MCF 10A (cell line): ENCODE results near the gene NANOS3. TPM values are rescaled to one million over a fixed set of nuclear protein-coding genes. Genes with fewer than 3 reads are reported as not detected.

Experiments
- BruUV-seq: library from RNA; stranded (reverse); fragments of 400-500 nt; replicated peaks from 2 replicates; lab custom pipeline; 2021; lab: Mats Ljungman, UMichigan
- CTCF ChIA-PET: fragments of 300-600 bp; sonication (Branson Sonifier 250); formaldehyde crosslinking; extraction: SDS; loops from one replicate; lab custom pipeline; 2021; ENCODE audit warnings: antibody characterized with exemption, inconsistent platforms; lab: Yijun Ruan, JAX
- POLR2A ChIA-PET: fragments of 300-600, 350-650 bp; sonication (Branson Sonifier 250); formaldehyde crosslinking; extraction: SDS; loops from one replicate; lab custom pipeline; 2020; ENCODE audit warnings: antibody characterized with exemption, inconsistent platforms; lab: Yijun Ruan, JAX
- DNase-seq: peaks from one replicate; pipeline ENCODE4 v3.0.0-alpha.2; 2018; ENCODE audit not compliant: unreplicated experiment
- H3K27ac Mint-ChIP-seq: one replicate; pipeline ENCODE4 v1.8.0; 2022; ENCODE audit warnings: mild to moderate bottlenecking, low read depth, mixed read lengths; ENCODE audit not compliant: unreplicated experiment
- H3K27me3 Mint-ChIP-seq: one replicate; pipeline ENCODE4 v1.8.0; 2022; ENCODE audit warnings: mixed read lengths; ENCODE audit not compliant: insufficient read depth, unreplicated experiment
- H3K36me3 Mint-ChIP-seq: one replicate; pipeline ENCODE4 v1.8.0; 2022; ENCODE audit warnings: mild to moderate bottlenecking, moderate library complexity, mixed read lengths; ENCODE audit not compliant: insufficient read depth, unreplicated experiment
- H3K4me1 Mint-ChIP-seq: one replicate; pipeline ENCODE4 v1.8.0; 2022; ENCODE audit warnings: mixed read lengths; ENCODE audit not compliant: insufficient read depth, unreplicated experiment
- H3K4me3 Mint-ChIP-seq: one replicate; pipeline ENCODE4 v1.8.0; 2022; ENCODE audit warnings: mild to moderate bottlenecking, moderate library complexity, mixed read lengths; ENCODE audit not compliant: unreplicated experiment
- H3K9me3 Mint-ChIP-seq: one replicate; pipeline ENCODE4 v1.8.0; 2022; ENCODE audit warnings: mixed read lengths; ENCODE audit not compliant: unreplicated experiment
- CTCF ChIP-seq: fragments of 200-600 bp; IDR thresholded peaks from one replicate; pipeline ENCODE4 v1.8.0; 2022; ENCODE audit warnings: antibody characterized with exemption, mild to moderate bottlenecking; ENCODE audit not compliant: unreplicated experiment
- intact Hi-C: fragments of 100-400 bp; cut with micrococcal nuclease; formaldehyde crosslinking; loops from 2 replicates; pipeline ENCODE4 v1.14.1; 2022
- total RNA-seq: library from RNA; stranded (reverse); gene quantifications from 2 replicates; pipeline ENCODE4 v1.2.3, GENCODE V29; 2022

NANOS3 gene
- total RNA-seq, 1 experiment from 2014 or later, result not detected

DNA sequence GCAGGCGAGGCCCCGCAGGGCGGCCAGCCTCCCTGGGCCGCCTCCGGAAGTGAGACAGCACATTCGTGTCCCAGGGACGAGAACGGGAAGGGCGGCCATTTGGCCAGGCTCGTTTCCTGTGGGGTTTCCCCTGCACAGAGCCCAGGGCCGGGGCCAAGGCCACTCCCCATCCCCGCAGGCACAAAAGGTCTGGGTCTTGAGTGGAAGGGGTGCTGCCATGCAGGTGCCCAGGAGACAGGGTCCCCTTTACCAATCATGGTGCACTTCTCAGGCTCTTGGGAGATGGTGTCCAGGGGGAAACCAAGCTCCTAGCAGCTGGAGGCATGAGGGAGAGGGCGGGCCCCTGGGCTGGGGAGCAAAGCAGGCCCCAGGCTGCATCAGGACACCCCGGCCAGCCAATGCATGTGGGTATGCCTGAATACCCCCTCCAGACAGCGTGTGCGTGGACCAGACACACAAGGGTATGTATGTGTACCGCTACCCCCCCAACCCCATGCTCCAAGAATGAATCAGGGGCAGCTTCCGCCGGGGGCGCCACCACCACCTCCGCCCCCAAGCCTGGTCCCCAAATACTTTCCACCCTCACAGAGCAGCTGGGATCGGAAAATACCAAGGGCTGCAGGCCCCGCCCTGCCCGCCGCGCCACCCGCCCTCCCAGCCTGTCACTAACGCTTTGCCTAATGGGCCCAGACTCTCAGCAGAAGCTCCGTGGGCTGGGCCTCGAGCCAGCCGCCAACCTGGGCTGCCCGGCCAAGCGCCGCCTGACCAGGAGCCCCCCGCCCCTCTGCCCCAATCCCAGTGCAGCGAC is 37.6 kb upstream of the NANOS3 start:
- Mint-ChIP-seq H3K27me3 (no peaks in the 10 kb centered on the region), H3K4me1 (peaks cover 16% of the 10 kb centered on the region), H3K4me3 (peak overlapping the region; percentile 96), H3K27ac (peak overlapping the region; percentile 95), H3K9me3 (no peaks in the 10 kb centered on the region), H3K36me3 (peaks cover 92% of the 10 kb centered on the region)
- BruUV-seq, result no TSS peak
- TF ChIP-seq CTCF, result no peak
- CTCF ChIA-PET, result interaction anchor here (1.1 to 1.5 kb wide), 2 partner anchors 23 to 56 kb away, joined by 4 to 5 read pairs; no protein-coding TSS in a partner anchor
- peak; percentile 94 for DNase-seq
- POLR2A ChIA-PET, result interaction anchor here (0.9 to 10.5 kb wide), 8 partner anchors 10 to 242 kb away, joined by 3 to 265 read pairs (median 4); partner anchors contain the start of genes MRI1 and ZSWIM4
- intact Hi-C loops, result no loop called here

GRCh38 chr19:13839938-13840304 is 37.0 kb upstream of the NANOS3 start:
- Mint-ChIP-seq H3K9me3 (no peaks in the 10 kb centered on the region), H3K27me3 (no peaks in the 10 kb centered on the region), H3K27ac (peak overlapping the region; percentile 95), H3K4me1 (peaks cover 22% of the 10 kb centered on the region), H3K4me3 (peak overlapping the region; percentile 96), H3K36me3 (peaks cover 86% of the 10 kb centered on the region)
- POLR2A ChIA-PET, result interaction anchor here (1.0 to 10.5 kb wide), 12 partner anchors 10 to 884 kb away, joined by 3 to 265 read pairs (median 6); partner anchors contain the start of genes ADGRE5, GADD45GIP1, MRI1 and ZSWIM4
- CTCF ChIA-PET, result interaction anchor here (1.1 kb wide), 1 partner anchor 15 kb away, joined by 4 read pairs; no protein-coding TSS in a partner anchor
- no peak for TF ChIP-seq CTCF
- intact Hi-C loops, result loop anchor here (1.0 kb wide), 1 partner anchor 22 kb away; no protein-coding TSS in a partner anchor
- DNase-seq, result no peak
- no TSS peak for BruUV-seq

DNA sequence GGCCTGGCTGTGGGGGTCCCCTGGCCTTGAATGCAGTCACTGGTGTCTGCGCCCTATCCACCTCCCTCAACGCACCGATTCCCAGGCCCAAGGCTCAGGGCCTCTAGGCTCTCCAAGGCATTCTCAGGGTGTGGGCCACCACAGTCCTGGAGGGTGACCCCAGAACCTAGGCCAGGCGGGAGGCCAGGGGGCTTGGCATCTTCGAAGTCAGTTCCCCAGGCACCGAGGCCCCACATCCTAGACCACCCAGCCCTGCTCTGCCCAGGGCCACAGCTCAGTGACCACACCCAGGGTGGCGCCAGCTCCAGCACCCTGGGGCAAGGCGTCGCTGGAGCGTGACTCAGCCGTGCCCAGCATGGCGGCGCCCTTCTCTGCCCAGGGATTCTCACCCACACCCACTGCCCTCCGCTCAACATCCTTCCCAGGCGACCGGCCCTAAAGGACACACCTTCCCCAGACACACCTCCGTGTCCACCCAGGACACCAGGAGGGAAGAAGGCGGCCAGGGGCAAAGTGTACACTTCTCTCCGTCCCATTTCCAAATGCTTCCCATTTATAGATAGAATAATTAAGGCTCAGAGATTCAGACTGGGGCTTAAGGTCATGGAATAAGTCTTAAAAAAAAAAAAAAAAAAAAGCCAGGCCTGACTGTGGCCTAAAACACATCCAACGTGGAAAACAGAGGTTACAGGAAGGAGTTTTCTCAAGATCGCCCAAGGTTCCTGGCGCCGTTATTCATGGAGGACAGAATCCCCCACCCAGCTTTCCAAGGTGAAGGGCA is 36.4 kb upstream of the NANOS3 start:
- no peak for TF ChIP-seq CTCF
- H3K4me1 Mint-ChIP-seq, result peaks cover 23% of the 10 kb centered on the region
- POLR2A ChIA-PET, result interaction anchor here (1.0 to 10.5 kb wide), 14 partner anchors 11 to 1107 kb away, joined by 3 to 265 read pairs (median 6); partner anchors contain the start of genes ADGRE5, C19orf53, GADD45GIP1 and MRI1
- peak; percentile 92 for DNase-seq
- H3K27ac Mint-ChIP-seq, result peak overlapping the region; percentile 95
- H3K4me3 Mint-ChIP-seq, result peak overlapping the region; percentile 96
- intact Hi-C loops, result loop anchor here (1.0 kb wide), 1 partner anchor 22 kb away; no protein-coding TSS in a partner anchor
- BruUV-seq, result no TSS peak
- H3K27me3 Mint-ChIP-seq, result no peaks in the 10 kb centered on the region
- CTCF ChIA-PET, result interaction anchor here (0.5 to 1.7 kb wide), 3 partner anchors 14 to 676 kb away, joined by 3 to 8 read pairs (median 4); no protein-coding TSS in a partner anchor
- H3K9me3 Mint-ChIP-seq, result no peaks in the 10 kb centered on the region
- peaks cover 82% of the 10 kb centered on the region for H3K36me3 Mint-ChIP-seq
